CD14-positive monocyte (primary cell): ENCODE results near the gene SPTLC1. TPM values are rescaled to one million over a fixed set of nuclear protein-coding genes. Genes with fewer than 3 reads are reported as not detected.

Source experiments
- DNase-seq, 3 donors: peaks; one replicate each; pipeline ENCODE4 v3.0.0-alpha.2; 2011 to 2022
- H2AFZ ChIP-seq: 2 replicates; pipeline ENCODE4 v1.6.0; 2012; ENCODE audit warnings: mild to moderate bottlenecking, low read depth, low read length, inconsistent platforms; ENCODE audit not compliant: insufficient read depth, poor library complexity, severe bottlenecking
- H3K27ac ChIP-seq, 2 donors: 1 replicate in 1 of 2; 2 replicates in 1 of 2; pipeline ENCODE4 v1.5.1; 2012 to 2013; ENCODE audit warnings: low read length in 2 of 2, control low read depth in 1 of 2, inconsistent platforms in 1 of 2, low read depth in 1 of 2, mild to moderate bottlenecking in 1 of 2
- H3K27me3 ChIP-seq, 2 donors: one replicate each; pipeline versions ENCODE4 v1.6.0 to v1.6.1; 2011 to 2013; ENCODE audit warnings: low read length in 2 of 2; ENCODE audit not compliant: control insufficient read depth in 2 of 2, insufficient read depth in 2 of 2
- H3K36me3 ChIP-seq, 2 donors: replicated peaks in 1 of 2; 1 replicate in 1 of 2; 2 replicates in 1 of 2; pipeline versions ENCODE4 v1.5.1 to v1.6.1; 2012 to 2013; ENCODE audit warnings: low read length in 2 of 2, control low read depth in 1 of 2, inconsistent platforms in 1 of 2, mild to moderate bottlenecking in 1 of 2; ENCODE audit not compliant: insufficient read depth in 2 of 2, control insufficient read depth in 1 of 2
- H3K4me1 ChIP-seq, 2 donors: 1 replicate in 1 of 2; 2 replicates in 1 of 2; pipeline versions ENCODE4 v1.5.1 to v1.6.1; 2012 to 2013; ENCODE audit warnings: low read length in 2 of 2, control low read depth in 1 of 2, inconsistent platforms in 1 of 2, mild to moderate bottlenecking in 1 of 2, moderate library complexity in 1 of 2; ENCODE audit not compliant: insufficient read depth in 2 of 2, control insufficient read depth in 1 of 2
- H3K4me2 ChIP-seq: replicated peaks from 2 replicates; pipeline ENCODE3; 2012; ENCODE audit warnings: low read length, moderate library complexity, mild to moderate bottlenecking; ENCODE audit not compliant: poor library complexity, severe bottlenecking; ENCODE audit errors: extremely low read depth
- H3K4me3 ChIP-seq, 3 experiments: fragments of 200-600 bp in 1 of 3; sonication (generic) in 1 of 3; replicated peaks in 1 of 3; 1 replicate in 2 of 3; 2 replicates in 1 of 3; pipeline ENCODE4 v1.5.1; 2011 to 2013; ENCODE audit warnings: low read length in 3 of 3, mild to moderate bottlenecking in 3 of 3, control low read depth in 2 of 3, low read depth in 2 of 3, inconsistent platforms in 1 of 3, moderate library complexity in 1 of 3
- H3K79me2 ChIP-seq: 2 replicates; pipeline ENCODE4 v1.6.0; 2012; ENCODE audit warnings: mild to moderate bottlenecking, control low read depth, inconsistent platforms, low read length, moderate library complexity; ENCODE audit not compliant: insufficient read depth
- H3K9ac ChIP-seq: 2 replicates; pipeline ENCODE4 v1.6.0; 2017; ENCODE audit warnings: low read length, mild to moderate bottlenecking; ENCODE audit not compliant: insufficient read depth, poor library complexity, severe bottlenecking
- H3K9me3 ChIP-seq, 2 donors: replicated peaks in 1 of 2; 1 replicate in 1 of 2; 2 replicates in 1 of 2; pipeline versions ENCODE4 v1.5.1 to v1.6.1; 2012 to 2013; ENCODE audit warnings: low read length in 2 of 2, control low read depth in 1 of 2; ENCODE audit not compliant: control insufficient read depth in 1 of 2, insufficient read depth in 1 of 2
- H4K20me1 ChIP-seq: 2 replicates; pipeline ENCODE4 v1.6.0; 2012; ENCODE audit warnings: mild to moderate bottlenecking, low read length, control low read depth, moderate library complexity; ENCODE audit not compliant: insufficient read depth
- H3K27ac Mint-ChIP-seq, 7 donors: one replicate each; pipeline ENCODE4 v1.8.0; 2020; ENCODE audit warnings: mild to moderate bottlenecking in 7 of 7, mixed read lengths in 7 of 7, moderate library complexity in 6 of 7, inconsistent platforms in 2 of 7
- H3K27me3 Mint-ChIP-seq, 3 donors: one replicate each; pipeline ENCODE4 v1.8.0; 2021 to 2022; ENCODE audit warnings: low read depth in 3 of 3, mild to moderate bottlenecking in 3 of 3, mixed read lengths in 3 of 3, moderate library complexity in 3 of 3, inconsistent platforms in 1 of 3
- H3K36me3 Mint-ChIP-seq, 2 donors: one replicate each; pipeline ENCODE4 v1.8.0; 2020; ENCODE audit warnings: mixed read lengths in 2 of 2, inconsistent platforms in 1 of 2, mild to moderate bottlenecking in 1 of 2
- H3K4me1 Mint-ChIP-seq: one replicate; pipeline ENCODE4 v1.8.0; 2020; ENCODE audit warnings: mild to moderate bottlenecking, mixed read lengths
- H3K4me3 Mint-ChIP-seq, 2 donors: one replicate each; pipeline ENCODE4 v1.8.0; 2020; ENCODE audit warnings: mild to moderate bottlenecking in 2 of 2, mixed read lengths in 2 of 2, moderate library complexity in 1 of 2
- H3K9me3 Mint-ChIP-seq, 7 donors: one replicate each; pipeline ENCODE4 v1.8.0; 2020 to 2022; ENCODE audit warnings: mixed read lengths in 7 of 7, mild to moderate bottlenecking in 6 of 7, moderate library complexity in 6 of 7, inconsistent platforms in 2 of 7
- CTCF ChIP-seq: fragments of 200-600 bp; IDR thresholded peaks from one replicate; pipeline ENCODE4 v1.8.0; 2022; ENCODE audit warnings: antibody characterized with exemption, mild to moderate bottlenecking
- WGBS: methylation state at CpG from one replicate; pipeline ENCODE4 v1.1.5; 2013; ENCODE audit warnings: missing lambda C conversion rate; ENCODE audit not compliant: insufficient coverage; 5-methylcytosine and 5-hydroxymethylcytosine counted together
- intact Hi-C, 2 donors: fragments of 100-400 bp; cut with micrococcal nuclease; formaldehyde crosslinking; loops; one replicate each; pipeline versions ENCODE4 v1.15.0 to v1.15.1; 2023
- polyA plus RNA-seq, 3 donors: library from polyadenylated mRNA; depleted of rRNA in 1 of 3; unstranded in 2 of 3; stranded (reverse) in 1 of 3; fragments of 300-500 nt in 2 of 3; fragments of >200 nt in 1 of 3; fragmentation: Illumina TruSeq in 2 of 3; gene quantifications; 1 replicate in 2 of 3; 2 replicates in 1 of 3; pipeline ENCODE4 v1.2.3, GENCODE V29; 2012 to 2021

The SPTLC1 gene
- polyA plus RNA-seq, 3 donors: 37.4 to 92.4 (median 80.0) TPM

- H3K27me3 ChIP-seq: no peaks in the 10 kb centered on the region
- H3K9ac ChIP-seq: no peak overlapping the region
- intact Hi-C loops: no loop called here
- H3K4me1 ChIP-seq: no peaks in the 10 kb centered on the region
- H3K4me2 ChIP-seq: no peak overlapping the region
- no peaks in the 10 kb centered on the region for H4K20me1 ChIP-seq
- H3K27ac ChIP-seq: no peak overlapping the region
- DNase-seq: no peak
- Mint-ChIP-seq H3K27ac (no peak overlapping the region), H3K4me1 (no peaks in the 10 kb centered on the region), H3K27me3 (no peaks in the 10 kb centered on the region), H3K4me3 (no peak overlapping the region), H3K9me3 (peaks cover 0 to 2% (median 0%) of the 10 kb centered on the region in 7 donors), H3K36me3 (peaks cover 74 to 79% of the 10 kb centered on the region in 2 donors)
- peaks cover 70 to 89% of the 10 kb centered on the region in 2 donors for H3K36me3 ChIP-seq
- H3K79me2 ChIP-seq: no peaks in the 10 kb centered on the region
- WGBS: 100% methylated on average over 5 of the region's 5 CpGs
- no peak overlapping the region for H3K4me3 ChIP-seq
- H3K9me3 ChIP-seq: no peaks in the 10 kb centered on the region
- H2AFZ ChIP-seq: no peak overlapping the region
- no peak for TF ChIP-seq CTCF
Observed at GRCh38 chr9:92033307-92033706, 81.9 kb downstream of the SPTLC1 start.

- no peak overlapping the region for H3K4me3 Mint-ChIP-seq
- Histone ChIP-seq H3K27ac (no peak overlapping the region), H3K4me2 (no peak overlapping the region), H3K4me3 (no peak overlapping the region), H3K4me1 (no peaks in the 10 kb centered on the region), H3K27me3 (no peaks in the 10 kb centered on the region), H4K20me1 (no peaks in the 10 kb centered on the region), H3K9ac (no peak overlapping the region), H3K9me3 (no peaks in the 10 kb centered on the region), H3K36me3 (peaks cover 66 to 84% of the 10 kb centered on the region in 2 donors), H3K79me2 (no peaks in the 10 kb centered on the region), H2AFZ (no peak overlapping the region)
- intact Hi-C loops: no loop called here
- no peaks in the 10 kb centered on the region for H3K27me3 Mint-ChIP-seq
- 100% methylated on average over 3 of the region's 5 CpGs for WGBS
- H3K27ac Mint-ChIP-seq: peak overlapping the region in 1 of 7 donors; percentile 46
- no peak for TF ChIP-seq CTCF
- H3K4me1 Mint-ChIP-seq: no peaks in the 10 kb centered on the region
- peaks cover 0 to 2% (median 0%) of the 10 kb centered on the region in 7 donors for H3K9me3 Mint-ChIP-seq
- DNase-seq: no peak
- H3K36me3 Mint-ChIP-seq: peaks cover 69 to 77% of the 10 kb centered on the region in 2 donors
Observed at GRCh38 chr9:92032891-92033290, 82.3 kb downstream of the SPTLC1 start.
